ENCODE results near the gene DPP3.
"Not testable (repeated sequence)": the region's sequence is repeated elsewhere in the genome, so short reads cannot be mapped to it uniquely, and the experiment has no call there.

DPP3 gene

DNA sequence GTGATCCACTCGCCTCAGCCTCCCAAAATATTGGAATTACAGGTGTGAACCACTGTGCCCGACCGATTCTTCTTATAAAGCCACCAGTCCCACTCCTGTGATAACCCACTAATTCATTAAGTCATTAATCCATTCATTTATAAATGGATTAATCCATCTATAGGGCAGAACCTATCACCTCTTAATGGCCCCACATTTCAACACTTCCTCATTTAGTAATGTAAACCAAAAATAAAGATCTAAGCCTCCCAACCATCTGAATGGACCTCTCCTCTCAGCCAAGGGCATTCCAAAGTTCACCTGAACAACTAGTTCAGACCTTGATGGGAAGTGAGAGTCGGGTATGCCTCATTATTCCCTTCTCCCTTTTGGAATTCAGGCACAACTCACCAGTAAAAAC lies 31.7 kb upstream of the DPP3 start:
- Histone ChIP-seq H3K27ac (ENCODE audit: low read depth, low read length, severe bottlenecking) (no peak overlapping the region), H3K4me3 (ENCODE audit: extremely low read depth, insufficient read depth, low read length, poor library complexity, severe bottlenecking) (no peak overlapping the region), H3K9me3 (ENCODE audit: control insufficient read depth, low read length) (peaks cover 4% of the 10 kb centered on the region), H3K36me3 (ENCODE audit: control insufficient read depth, insufficient read depth, low read length) (no peaks in the 10 kb centered on the region), H3K4me1 (ENCODE audit: control insufficient read depth, insufficient read depth, low read length, poor library complexity, severe bottlenecking) (no peaks in the 10 kb centered on the region)
- 90 to 100% methylated on average over 1 to 3 of the region's 4 CpGs for WGBS, 2 experiments (ENCODE audit: insufficient coverage in 2 of 2)

DNA sequence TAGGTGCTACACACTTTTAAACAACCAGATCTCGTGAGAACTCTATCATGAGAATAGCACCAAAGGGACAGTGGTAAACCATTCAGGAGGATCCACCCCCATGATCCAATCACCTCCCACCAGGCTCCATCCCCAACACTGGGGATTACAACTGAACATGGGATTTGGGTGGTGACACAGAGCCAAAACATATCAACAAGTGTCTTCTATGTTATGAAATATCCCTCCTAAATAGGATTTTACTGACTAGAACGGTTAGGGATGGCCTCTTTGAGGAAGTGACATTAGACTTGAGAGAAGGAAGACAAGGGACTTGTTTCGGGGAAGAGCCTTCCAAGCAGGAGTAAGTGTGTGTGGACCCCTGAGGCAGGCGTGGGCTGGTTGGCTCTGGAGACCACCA lies 29.7 kb upstream of the DPP3 start:
- H3K4me1 ChIP-seq (ENCODE audit: control insufficient read depth, insufficient read depth, low read length, poor library complexity, severe bottlenecking): no peaks in the 10 kb centered on the region
- 87 to 91% methylated on average over 2 to 3 of the region's 4 CpGs for WGBS, 2 experiments (ENCODE audit: insufficient coverage in 2 of 2)

DNA sequence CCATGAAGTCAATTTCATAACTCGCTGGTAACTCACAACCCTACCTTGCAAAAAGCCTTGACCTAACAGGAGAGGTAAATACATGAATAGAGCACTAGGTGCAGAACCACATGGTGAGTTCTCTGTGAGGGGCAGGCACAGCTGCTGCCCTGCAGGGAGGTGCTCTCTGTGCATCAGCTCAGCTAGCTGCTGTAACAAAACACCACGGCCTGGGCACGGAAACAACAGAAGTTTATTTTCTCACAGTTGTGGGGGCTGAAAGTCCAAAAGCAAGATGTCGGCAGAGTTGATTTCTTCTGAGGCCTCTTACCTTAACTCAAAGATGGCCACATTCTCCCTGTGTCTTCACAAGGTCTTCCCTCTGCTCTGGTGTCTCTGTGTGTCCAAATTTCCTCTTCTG lies 28.6 kb upstream of the DPP3 start:
- Histone ChIP-seq H3K36me3 (ENCODE audit: control insufficient read depth, insufficient read depth, low read length) (no peaks in the 10 kb centered on the region), H3K4me3 (ENCODE audit: extremely low read depth, insufficient read depth, low read length, poor library complexity, severe bottlenecking) (no peak overlapping the region), H3K9me3 (ENCODE audit: control insufficient read depth, low read length) (no peaks in the 10 kb centered on the region), H3K27ac (ENCODE audit: low read depth, low read length, severe bottlenecking) (no peak overlapping the region), H3K4me1 (ENCODE audit: control insufficient read depth, insufficient read depth, low read length, poor library complexity, severe bottlenecking) (no peaks in the 10 kb centered on the region)
- 87 to 95% methylated on average over 3 of the region's 4 CpGs for WGBS, 2 experiments (ENCODE audit: insufficient coverage in 2 of 2)

More for the DNA sequence above, 29.7 kb upstream of the DPP3 start:
- no peak overlapping the region for H3K4me3 ChIP-seq (ENCODE audit: extremely low read depth, insufficient read depth, low read length, poor library complexity, severe bottlenecking)
- no peaks in the 10 kb centered on the region for H3K36me3 ChIP-seq (ENCODE audit: control insufficient read depth, insufficient read depth, low read length)
- H3K27ac ChIP-seq (ENCODE audit: low read depth, low read length, severe bottlenecking): no peak overlapping the region
- H3K9me3 ChIP-seq (ENCODE audit: control insufficient read depth, low read length): no peaks in the 10 kb centered on the region

DNA sequence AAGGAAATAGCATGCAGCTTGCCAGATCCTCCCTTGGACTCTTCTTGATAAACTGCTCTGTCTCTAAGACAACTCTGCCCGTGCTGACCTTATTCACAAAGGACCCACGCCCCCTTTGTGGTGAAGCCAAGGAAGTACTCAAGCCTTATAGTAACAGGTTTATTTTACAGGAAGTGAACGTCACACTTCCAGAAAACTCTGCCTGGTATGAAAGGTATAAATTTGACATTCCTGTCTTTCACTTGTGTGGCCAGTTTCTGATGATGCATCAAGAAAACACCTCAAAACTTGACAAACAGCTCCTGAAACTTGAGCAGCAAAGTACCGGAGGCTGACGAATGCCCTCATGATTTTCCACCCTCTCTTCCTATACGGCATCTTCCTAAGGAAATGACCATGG lies 26.0 kb upstream of the DPP3 start:
- no peaks in the 10 kb centered on the region for H3K4me1 ChIP-seq (ENCODE audit: control insufficient read depth, insufficient read depth, low read length, poor library complexity, severe bottlenecking)
- H3K9me3 ChIP-seq (ENCODE audit: control insufficient read depth, low read length): no peaks in the 10 kb centered on the region
- H3K4me3 ChIP-seq (ENCODE audit: extremely low read depth, insufficient read depth, low read length, poor library complexity, severe bottlenecking): no peak overlapping the region
- no peaks in the 10 kb centered on the region for H3K36me3 ChIP-seq (ENCODE audit: control insufficient read depth, insufficient read depth, low read length)
- no peak overlapping the region for H3K27ac ChIP-seq (ENCODE audit: low read depth, low read length, severe bottlenecking)
- 68 to 77% methylated on average over 5 of the region's 6 CpGs for WGBS, 2 experiments (ENCODE audit: insufficient coverage in 2 of 2)

DNA sequence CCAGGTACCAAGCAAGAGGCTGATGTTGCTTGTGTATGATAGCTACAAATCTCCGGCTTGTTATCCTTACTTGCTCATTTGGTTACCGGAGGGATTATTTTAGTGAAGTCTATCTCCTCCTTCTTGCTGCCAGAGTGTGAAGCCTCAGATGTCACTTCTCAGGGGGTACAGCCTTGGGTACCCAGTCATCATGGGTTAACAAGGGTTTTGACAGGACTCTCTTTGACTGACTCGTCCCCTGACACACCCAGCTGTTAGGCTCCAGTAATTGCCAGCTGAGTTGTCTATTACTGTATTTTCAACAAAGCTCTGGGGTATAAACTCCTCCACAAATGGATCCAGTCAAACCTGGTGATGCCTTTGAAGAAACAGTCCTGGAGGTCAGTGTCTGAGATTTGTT lies 25.4 kb upstream of the DPP3 start:
- Histone ChIP-seq H3K9me3 (ENCODE audit: control insufficient read depth, low read length) (no peaks in the 10 kb centered on the region), H3K27ac (ENCODE audit: low read depth, low read length, severe bottlenecking) (no peak overlapping the region), H3K36me3 (ENCODE audit: control insufficient read depth, insufficient read depth, low read length) (no peaks in the 10 kb centered on the region), H3K4me1 (ENCODE audit: control insufficient read depth, insufficient read depth, low read length, poor library complexity, severe bottlenecking) (no peaks in the 10 kb centered on the region), H3K4me3 (ENCODE audit: extremely low read depth, insufficient read depth, low read length, poor library complexity, severe bottlenecking) (no peak overlapping the region)
- WGBS, 2 experiments (ENCODE audit: insufficient coverage in 2 of 2): 81% methylated on average over 3 of the region's 3 CpGs

DNA sequence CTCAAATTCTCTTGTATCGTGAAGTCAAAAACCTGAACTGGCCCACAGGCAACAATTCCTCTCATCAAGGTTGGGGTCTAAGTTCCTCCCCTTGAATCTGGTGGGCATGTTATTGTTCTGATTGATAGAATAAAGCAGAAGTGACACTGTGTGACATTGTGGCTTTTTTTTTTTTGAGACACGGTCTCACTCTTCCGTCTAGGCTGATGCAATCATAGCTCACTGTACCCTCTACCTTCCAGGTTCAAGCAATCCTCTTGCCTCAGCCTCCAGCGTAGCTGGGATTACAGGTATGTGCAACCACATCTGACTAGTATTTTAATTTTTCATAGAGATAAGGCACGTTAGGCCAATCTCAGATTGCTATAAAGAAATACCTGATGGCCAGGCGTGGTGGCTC lies 22.4 kb upstream of the DPP3 start:
- 85 to 94% methylated on average over 4 to 6 of the region's 6 CpGs for WGBS, 2 experiments (ENCODE audit: insufficient coverage in 2 of 2)
- Histone ChIP-seq H3K4me3 (ENCODE audit: extremely low read depth, insufficient read depth, low read length, poor library complexity, severe bottlenecking) (no peak overlapping the region), H3K27ac (ENCODE audit: low read depth, low read length, severe bottlenecking) (no peak overlapping the region), H3K4me1 (ENCODE audit: control insufficient read depth, insufficient read depth, low read length, poor library complexity, severe bottlenecking) (no peaks in the 10 kb centered on the region), H3K36me3 (ENCODE audit: control insufficient read depth, insufficient read depth, low read length) (no peaks in the 10 kb centered on the region), H3K9me3 (ENCODE audit: control insufficient read depth, low read length) (peaks cover 7% of the 10 kb centered on the region)

DNA sequence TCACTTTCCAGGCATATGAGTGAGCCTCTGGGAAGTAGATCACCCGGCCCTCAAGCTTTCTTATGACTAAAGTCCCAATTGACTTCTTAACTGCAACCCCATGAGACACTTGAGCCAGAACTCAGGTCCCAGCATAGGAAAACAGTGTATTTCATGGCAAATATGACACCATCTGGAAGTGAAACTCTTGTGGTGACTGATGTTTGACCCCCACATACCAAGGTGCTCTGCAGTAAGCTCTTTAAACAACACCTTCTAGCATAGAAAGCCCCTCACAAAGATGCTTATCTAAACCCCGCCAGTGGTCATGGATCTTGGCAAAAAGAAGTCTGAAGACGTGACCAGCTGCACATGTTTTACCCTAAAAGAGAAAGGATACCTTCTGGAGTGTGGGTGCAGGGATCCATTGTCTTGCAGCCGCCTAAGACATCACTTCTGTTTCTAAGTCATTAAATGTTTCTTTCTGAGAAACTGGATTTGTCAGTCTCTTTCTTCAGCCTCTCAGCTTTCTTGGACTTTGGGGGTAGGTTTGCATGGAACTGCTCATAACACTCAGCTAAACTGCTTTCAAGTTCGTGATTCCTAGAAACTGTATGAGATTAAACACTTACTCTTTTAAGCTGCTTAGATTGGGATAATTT lies 21.0 kb upstream of the DPP3 start:
- no peaks in the 10 kb centered on the region for H3K36me3 ChIP-seq (ENCODE audit: control insufficient read depth, insufficient read depth, low read length)
- WGBS, 2 experiments (ENCODE audit: insufficient coverage in 2 of 2): 81 to 94% methylated on average over 2 to 4 of the region's 5 CpGs
- no peak overlapping the region for H3K27ac ChIP-seq (ENCODE audit: low read depth, low read length, severe bottlenecking)
- H3K4me1 ChIP-seq (ENCODE audit: control insufficient read depth, insufficient read depth, low read length, poor library complexity, severe bottlenecking): no peaks in the 10 kb centered on the region
- H3K4me3 ChIP-seq (ENCODE audit: extremely low read depth, insufficient read depth, low read length, poor library complexity, severe bottlenecking): no peak overlapping the region
- H3K9me3 ChIP-seq (ENCODE audit: control insufficient read depth, low read length): peaks cover 11% of the 10 kb centered on the region

DNA sequence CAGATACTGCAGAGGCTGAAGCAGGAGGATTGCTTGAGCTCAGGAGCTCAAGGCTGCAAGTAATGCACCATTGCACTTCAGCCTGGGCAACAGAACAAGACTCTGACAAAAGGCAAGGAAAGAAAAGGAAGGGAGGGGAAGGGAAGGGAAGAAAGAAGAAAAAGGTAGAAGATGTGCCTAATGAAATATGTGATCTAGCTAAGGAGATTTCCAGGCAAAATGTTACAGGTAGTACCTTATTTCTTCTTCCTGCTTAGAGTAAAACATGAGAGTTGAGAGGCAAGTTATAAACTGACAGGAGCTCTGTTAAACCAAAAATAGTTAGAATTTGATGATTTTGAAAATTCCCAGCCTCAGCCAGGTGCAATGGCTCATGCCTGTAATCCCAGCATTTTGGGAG lies 18.2 kb upstream of the DPP3 start:
- no peaks in the 10 kb centered on the region for H3K4me1 ChIP-seq (ENCODE audit: control insufficient read depth, insufficient read depth, low read length, poor library complexity, severe bottlenecking)
- no peaks in the 10 kb centered on the region for H3K36me3 ChIP-seq (ENCODE audit: control insufficient read depth, insufficient read depth, low read length)
- H3K9me3 ChIP-seq (ENCODE audit: control insufficient read depth, low read length): peaks cover 11% of the 10 kb centered on the region
- no peak overlapping the region for H3K27ac ChIP-seq (ENCODE audit: low read depth, low read length, severe bottlenecking)
- H3K4me3 ChIP-seq (ENCODE audit: extremely low read depth, insufficient read depth, low read length, poor library complexity, severe bottlenecking): no peak overlapping the region

DNA sequence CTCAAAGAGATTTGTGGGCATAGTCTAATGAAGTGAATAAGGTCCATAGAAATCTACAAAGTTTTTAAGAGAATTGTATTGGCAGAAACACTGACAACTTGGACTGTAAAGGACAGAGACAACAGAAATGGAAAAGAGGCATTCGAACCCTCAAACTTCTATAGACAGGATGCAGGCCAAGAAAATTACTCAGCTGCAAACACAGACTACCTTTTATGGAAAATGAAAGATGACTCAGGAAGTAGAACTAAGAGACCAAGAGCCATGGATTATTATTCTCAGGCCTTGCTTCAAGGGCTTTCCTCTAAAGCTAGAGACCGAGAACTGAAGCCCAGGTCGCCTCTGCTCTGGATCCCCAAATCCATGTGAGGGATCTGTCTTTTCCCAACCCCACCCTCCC lies 17.3 kb upstream of the DPP3 start:
- H3K4me3 ChIP-seq (ENCODE audit: extremely low read depth, insufficient read depth, low read length, poor library complexity, severe bottlenecking): no peak overlapping the region
- 86 to 100% methylated on average over 2 of the region's 3 CpGs for WGBS, 2 experiments (ENCODE audit: insufficient coverage in 2 of 2)
- H3K4me1 ChIP-seq (ENCODE audit: control insufficient read depth, insufficient read depth, low read length, poor library complexity, severe bottlenecking): peaks cover 7% of the 10 kb centered on the region
- H3K36me3 ChIP-seq (ENCODE audit: control insufficient read depth, insufficient read depth, low read length): no peaks in the 10 kb centered on the region
- peaks cover 11% of the 10 kb centered on the region for H3K9me3 ChIP-seq (ENCODE audit: control insufficient read depth, low read length)
- no peak overlapping the region for H3K27ac ChIP-seq (ENCODE audit: low read depth, low read length, severe bottlenecking)

DNA sequence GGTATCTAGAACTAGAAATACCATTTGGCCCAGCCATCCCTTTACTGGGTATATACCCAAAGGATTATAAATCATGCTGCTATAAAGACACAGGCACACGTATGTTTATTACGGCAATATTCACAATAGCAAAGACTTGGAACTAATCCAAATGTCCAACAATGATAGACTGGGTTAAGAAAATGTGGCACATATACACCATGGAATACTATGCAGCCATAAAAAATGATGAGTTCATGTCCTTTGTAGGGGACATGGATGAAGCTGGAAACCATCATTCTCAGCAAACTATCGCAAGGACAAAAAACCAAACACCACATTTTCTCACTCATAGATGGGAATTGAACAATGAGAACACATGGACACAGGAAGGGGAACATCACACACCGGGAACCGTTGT lies 16.1 kb upstream of the DPP3 start:
- WGBS, 2 experiments (ENCODE audit: insufficient coverage in 2 of 2): no CpG with 5 or more reads among the region's 5 CpGs
- not testable (repeated sequence) for H3K4me3 ChIP-seq (ENCODE audit: extremely low read depth, insufficient read depth, low read length, poor library complexity, severe bottlenecking); H3K27ac ChIP-seq (ENCODE audit: low read depth, low read length, severe bottlenecking); H3K36me3 ChIP-seq (ENCODE audit: control insufficient read depth, insufficient read depth, low read length); H3K4me1 ChIP-seq (ENCODE audit: control insufficient read depth, insufficient read depth, low read length, poor library complexity, severe bottlenecking)
- H3K9me3 ChIP-seq (ENCODE audit: control insufficient read depth, low read length): peaks cover 11% of the 10 kb centered on the region

DNA sequence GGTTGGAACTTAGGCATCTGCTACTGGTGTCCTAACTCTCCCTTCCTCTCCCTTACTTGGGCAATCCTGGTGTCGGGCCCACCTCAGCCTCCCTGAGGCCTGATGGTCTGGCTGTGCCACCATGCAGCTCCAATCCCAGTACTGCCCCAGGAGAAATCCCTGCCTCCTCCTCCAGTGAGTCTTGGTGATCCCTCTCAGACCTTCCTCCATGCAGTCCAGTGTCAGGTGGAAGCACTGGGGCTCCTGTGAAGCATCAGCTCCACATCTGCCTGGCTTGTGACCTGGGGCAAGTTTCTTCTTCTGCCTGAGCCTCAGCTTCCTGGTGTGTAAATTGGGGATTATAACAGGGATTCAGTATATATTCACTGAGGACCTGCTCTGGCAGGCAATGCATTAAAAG lies 15.3 kb upstream of the DPP3 start:
- Histone ChIP-seq H3K4me1 (ENCODE audit: control insufficient read depth, insufficient read depth, low read length, poor library complexity, severe bottlenecking) (peaks cover 8% of the 10 kb centered on the region), H3K27ac (ENCODE audit: low read depth, low read length, severe bottlenecking) (no peak overlapping the region), H3K4me3 (ENCODE audit: extremely low read depth, insufficient read depth, low read length, poor library complexity, severe bottlenecking) (no peak overlapping the region), H3K36me3 (ENCODE audit: control insufficient read depth, insufficient read depth, low read length) (no peaks in the 10 kb centered on the region), H3K9me3 (ENCODE audit: control insufficient read depth, low read length) (peaks cover 11% of the 10 kb centered on the region)
- WGBS, 2 experiments (ENCODE audit: insufficient coverage in 2 of 2): 100% methylated on average over 1 of the region's 1 CpG

Data from mesodermal cell (in vitro differentiated cells).